Measurements from ENCODE around the gene KRTAP5-3.

Gene KRTAP5-3

GRCh38 chr11:1641096-1641495 is 32.8 kb upstream of the KRTAP5-3 start:
- no peak overlapping the region for H3K9ac ChIP-seq (ENCODE audit: low read depth, low read length)
- H3K4me2 ChIP-seq (ENCODE audit: insufficient read depth, low read length), result no peak overlapping the region
- no peak overlapping the region for H3K27ac ChIP-seq (ENCODE audit: low read length)
- no peaks in the 10 kb centered on the region for H4K20me1 ChIP-seq (ENCODE audit: insufficient read depth, low read length)
- H3K27me3 ChIP-seq (ENCODE audit: insufficient read depth, low read length, poor library complexity), result peaks cover 8% of the 10 kb centered on the region
- no peaks in the 10 kb centered on the region for H3K9me3 ChIP-seq (ENCODE audit: insufficient read depth, low read length, severe bottlenecking)
- no peak for ATAC-seq (ENCODE audit: insufficient read depth, low read depth)
- no peaks in the 10 kb centered on the region for H3K4me1 ChIP-seq (ENCODE audit: insufficient read depth, low read length)
- DNase-seq, result no peak
- no peaks in the 10 kb centered on the region for H3K79me2 ChIP-seq (ENCODE audit: insufficient read depth, low read length)
- H3K4me3 ChIP-seq (ENCODE audit: low read depth in 1 of 2, low read length in 2 of 2), result no peak overlapping the region
- H3K36me3 ChIP-seq (ENCODE audit: insufficient read depth, low read length), result no peaks in the 10 kb centered on the region
- TF ChIP-seq EZH2 (IDR thresholded peaks at IDR 0.05; ENCODE audit: borderline replicate concordance, low read depth, low read length, severe bottlenecking), result no peak
- no peak for TF ChIP-seq CTCF (IDR thresholded peaks at IDR 0.05; ENCODE audit: borderline replicate concordance, extremely low read depth, low read length, poor library complexity, severe bottlenecking)
- no peak overlapping the region for H2AFZ ChIP-seq (ENCODE audit: low read depth, low read length)

- Histone ChIP-seq H3K9me3 (ENCODE audit: insufficient read depth, low read length, severe bottlenecking) (no peaks in the 10 kb centered on the region), H3K79me2 (ENCODE audit: insufficient read depth, low read length) (no peaks in the 10 kb centered on the region), H3K4me2 (ENCODE audit: insufficient read depth, low read length) (no peak overlapping the region), H3K9ac (ENCODE audit: low read depth, low read length) (no peak overlapping the region), H3K27ac (ENCODE audit: low read length) (no peak overlapping the region), H3K27me3 (ENCODE audit: insufficient read depth, low read length, poor library complexity) (peaks cover 8% of the 10 kb centered on the region), H3K36me3 (ENCODE audit: insufficient read depth, low read length) (no peaks in the 10 kb centered on the region), H4K20me1 (ENCODE audit: insufficient read depth, low read length) (no peaks in the 10 kb centered on the region), H3K4me1 (ENCODE audit: insufficient read depth, low read length) (no peaks in the 10 kb centered on the region), H2AFZ (ENCODE audit: low read depth, low read length) (no peak overlapping the region), H3K4me3 (ENCODE audit: low read depth in 1 of 2, low read length in 2 of 2) (no peak overlapping the region)
- TF ChIP-seq EZH2 (IDR thresholded peaks at IDR 0.05; ENCODE audit: borderline replicate concordance, low read depth, low read length, severe bottlenecking) (no peak), CTCF (IDR thresholded peaks at IDR 0.05; ENCODE audit: borderline replicate concordance, extremely low read depth, low read length, poor library complexity, severe bottlenecking) (peak; percentile 79)
- ATAC-seq (ENCODE audit: insufficient read depth, low read depth) (peak; percentile 68; the same call in 2 of the 3 replicates), DNase-seq (peak; percentile 28)
Measured at GRCh38 chr11:1640076-1640946, 32.0 kb upstream of the KRTAP5-3 start.

GRCh38 chr11:1639666-1640065 is 31.4 kb upstream of the KRTAP5-3 start:
- Histone ChIP-seq H3K4me1 (ENCODE audit: insufficient read depth, low read length) (no peaks in the 10 kb centered on the region), H3K36me3 (ENCODE audit: insufficient read depth, low read length) (no peaks in the 10 kb centered on the region), H4K20me1 (ENCODE audit: insufficient read depth, low read length) (no peaks in the 10 kb centered on the region), H3K4me3 (ENCODE audit: low read depth in 1 of 2, low read length in 2 of 2) (no peak overlapping the region), H2AFZ (ENCODE audit: low read depth, low read length) (no peak overlapping the region), H3K4me2 (ENCODE audit: insufficient read depth, low read length) (no peak overlapping the region), H3K9ac (ENCODE audit: low read depth, low read length) (no peak overlapping the region), H3K27ac (ENCODE audit: low read length) (no peak overlapping the region), H3K79me2 (ENCODE audit: insufficient read depth, low read length) (no peaks in the 10 kb centered on the region), H3K9me3 (ENCODE audit: insufficient read depth, low read length, severe bottlenecking) (no peaks in the 10 kb centered on the region), H3K27me3 (ENCODE audit: insufficient read depth, low read length, poor library complexity) (peaks cover 8% of the 10 kb centered on the region)
- ATAC-seq (ENCODE audit: insufficient read depth, low read depth) (no peak), DNase-seq (no peak)
- no peak for TF ChIP-seq CTCF (IDR thresholded peaks at IDR 0.05; ENCODE audit: borderline replicate concordance, extremely low read depth, low read length, poor library complexity, severe bottlenecking)
- TF ChIP-seq EZH2 (IDR thresholded peaks at IDR 0.05; ENCODE audit: borderline replicate concordance, low read depth, low read length, severe bottlenecking), result no peak
